GM12873 (cell line): Measurements from ENCODE around the gene EPB41L2.

Source experiments
- CTCF ChIP-seq: IDR thresholded peaks from 2 replicates; pipeline ENCODE4 v1.5.1; 2012; ENCODE audit warnings: low read depth, mild to moderate bottlenecking, moderate library complexity, low read length, control low read depth; ENCODE audit not compliant: insufficient read depth; ENCODE audit errors: missing control alignments

EPB41L2 gene

GRCh38 chr6:131005439-131006016 lies 57.5 kb downstream of the EPB41L2 start:
- TF ChIP-seq CTCF = no peak

- no peak for TF ChIP-seq CTCF
These were observed 58.1 kb downstream of the EPB41L2 start for GRCh38 chr6:131004936-131005335.

GRCh38 chr6:131004387-131004755 lies 58.7 kb downstream of the EPB41L2 start:
- no peak for TF ChIP-seq CTCF

GRCh38 chr6:131003488-131004386 lies 59.3 kb downstream of the EPB41L2 start:
- TF ChIP-seq CTCF = no peak

- TF ChIP-seq CTCF = no peak
These were observed 60.4 kb downstream of the EPB41L2 start for GRCh38 chr6:131002661-131002980.

- TF ChIP-seq CTCF = no peak
These were observed 60.9 kb downstream of the EPB41L2 start for GRCh38 chr6:131001945-131002660.

GRCh38 chr6:131001111-131001736 lies 61.8 kb downstream of the EPB41L2 start:
- no peak for TF ChIP-seq CTCF
